ENCODE measurements around the gene ITGA2B. TPM values are rescaled to one million over a fixed set of nuclear protein-coding genes. Genes with fewer than 3 reads are reported as not detected.

Gene ITGA2B
- total and polyA plus RNA-seq, 8 donors: 0.09 to 0.61 (median 0.48) TPM

GRCh38 chr17:44338702-44339101 lies 50.7 kb downstream of the ITGA2B start:
- intact Hi-C loops (cut with DNase I): no loop called here
- Histone ChIP-seq H3K9me3 (no peaks in the 10 kb centered on the region), H3K27me3 (no peaks in the 10 kb centered on the region), H3K36me3 (no peaks in the 10 kb centered on the region), H3K4me1 (no peaks in the 10 kb centered on the region), H3K4me3 (no peak overlapping the region), H3K27ac (no peak overlapping the region)
- WGBS, 2 donors: 49 to 59% methylated on average over 6 of the region's 6 CpGs
- FAIRE-seq (no peak), DNase-seq (peak in 1 of 6 donors; percentile 36), ATAC-seq (peak in 2 of 4 donors; percentile 22 to 29)
- no peak for TF ChIP-seq CTCF (IDR thresholded peaks at IDR 0.05)

DNA sequence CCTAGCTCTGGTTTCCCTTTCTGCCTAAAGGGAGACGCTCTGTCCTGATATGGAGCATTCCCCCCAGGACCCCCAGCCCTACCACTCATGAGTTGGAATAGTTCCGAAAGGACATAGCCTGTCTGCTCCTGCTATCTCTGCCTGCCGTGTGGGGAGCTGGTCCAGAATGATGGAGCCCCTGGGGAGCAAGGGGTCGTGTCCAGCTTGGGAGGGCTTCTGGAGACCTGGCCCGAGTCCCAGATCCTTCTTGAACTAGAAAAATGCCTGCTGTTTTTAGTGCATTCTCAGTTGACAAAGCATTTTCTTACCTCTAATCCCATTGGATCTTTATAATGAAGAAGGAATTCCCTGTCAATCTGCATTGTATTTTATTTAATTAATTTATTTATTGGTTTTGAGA lies 53.5 kb downstream of the ITGA2B start:
- Histone ChIP-seq H3K27me3 (no peaks in the 10 kb centered on the region), H3K9me3 (no peaks in the 10 kb centered on the region), H3K4me3 (no peak overlapping the region), H3K4me1 (peaks cover 0 to 3% (median 0%) of the 10 kb centered on the region in 3 donors), H3K27ac (no peak overlapping the region), H3K36me3 (no peaks in the 10 kb centered on the region)
- FAIRE-seq: no peak
- TF ChIP-seq CTCF (IDR thresholded peaks at IDR 0.05): no peak
- no peak for DNase-seq
- intact Hi-C loops (cut with DNase I): no loop called here
- no peak for ATAC-seq
- WGBS, 2 donors: 31 to 43% methylated on average over 5 of the region's 5 CpGs

GRCh38 chr17:44335564-44335963 lies 53.9 kb downstream of the ITGA2B start:
- H3K4me3 ChIP-seq: no peak overlapping the region
- H3K27me3 ChIP-seq: no peaks in the 10 kb centered on the region
- no peak overlapping the region for H3K27ac ChIP-seq
- no peak for FAIRE-seq
- no peaks in the 10 kb centered on the region for H3K36me3 ChIP-seq
- intact Hi-C loops (cut with DNase I): no loop called here
- ATAC-seq: peak in 1 of 4 donors; percentile 58
- DNase-seq: no peak
- no peak for TF ChIP-seq CTCF (IDR thresholded peaks at IDR 0.05)
- H3K9me3 ChIP-seq: no peaks in the 10 kb centered on the region
- WGBS, 2 donors: 43 to 63% methylated on average over 3 of the region's 3 CpGs
- H3K4me1 ChIP-seq: peaks cover 0 to 3% (median 0%) of the 10 kb centered on the region in 3 donors

GRCh38 chr17:44334727-44335126 lies 54.7 kb downstream of the ITGA2B start:
- H3K9me3 ChIP-seq: no peaks in the 10 kb centered on the region
- H3K4me3 ChIP-seq: no peak overlapping the region
- ATAC-seq: peak in 1 of 4 donors; percentile 26
- no peaks in the 10 kb centered on the region for H3K27me3 ChIP-seq
- H3K27ac ChIP-seq: no peak overlapping the region
- no peaks in the 10 kb centered on the region for H3K36me3 ChIP-seq
- no peak for DNase-seq
- intact Hi-C loops (cut with DNase I): loop anchor here in 1 of 3 donors (5.0 kb wide), 1 partner anchor 122 kb away; no protein-coding TSS in a partner anchor
- 41 to 53% methylated on average over 3 of the region's 3 CpGs for WGBS, 2 donors
- peaks cover 0 to 3% (median 0%) of the 10 kb centered on the region in 3 donors for H3K4me1 ChIP-seq
- FAIRE-seq: no peak
- TF ChIP-seq CTCF (IDR thresholded peaks at IDR 0.05): no peak

- DNase-seq: no peak
- Histone ChIP-seq H3K27ac (no peak overlapping the region), H3K4me1 (peaks cover 0 to 3% (median 0%) of the 10 kb centered on the region in 3 donors), H3K4me3 (no peak overlapping the region), H3K27me3 (no peaks in the 10 kb centered on the region), H3K9me3 (no peaks in the 10 kb centered on the region), H3K36me3 (no peaks in the 10 kb centered on the region)
- no peak for FAIRE-seq
- WGBS, 2 donors: 44 to 46% methylated on average over 2 of the region's 2 CpGs
- ATAC-seq: no peak
- TF ChIP-seq CTCF (IDR thresholded peaks at IDR 0.05): no peak
- intact Hi-C loops (cut with DNase I): loop anchor here in 1 of 3 donors (5.0 kb wide), 1 partner anchor 122 kb away; no protein-coding TSS in a partner anchor
Observed at GRCh38 chr17:44334315-44334714, 55.1 kb downstream of the ITGA2B start.

Measured in pancreas (tissue), 10 donors.